GM19351 (cell line): ENCODE measurements around the gene FAM210B.
A peak's percentile ranks its signal among the peaks of the same experiment; 100 is the strongest.
"Not testable (repeated sequence)": the region's sequence is repeated elsewhere in the genome, so short reads cannot be mapped to it uniquely, and the experiment has no call there.

Source experiments
- ATAC-seq: cut with Tn5 transposase; IDR thresholded peaks from one replicate; pipeline ENCODE4 v1.9.1; 2021; ENCODE audit warnings: mild to moderate bottlenecking, moderate library complexity; ENCODE audit not compliant: unreplicated experiment

The FAM210B gene

GRCh38 chr20:56360133-56360907 is 1.5 kb downstream of the FAM210B start:
- ATAC-seq: no peak

GRCh38 chr20:56360908-56361205 is 2.1 kb downstream of the FAM210B start:
- ATAC-seq: no peak

DNA sequence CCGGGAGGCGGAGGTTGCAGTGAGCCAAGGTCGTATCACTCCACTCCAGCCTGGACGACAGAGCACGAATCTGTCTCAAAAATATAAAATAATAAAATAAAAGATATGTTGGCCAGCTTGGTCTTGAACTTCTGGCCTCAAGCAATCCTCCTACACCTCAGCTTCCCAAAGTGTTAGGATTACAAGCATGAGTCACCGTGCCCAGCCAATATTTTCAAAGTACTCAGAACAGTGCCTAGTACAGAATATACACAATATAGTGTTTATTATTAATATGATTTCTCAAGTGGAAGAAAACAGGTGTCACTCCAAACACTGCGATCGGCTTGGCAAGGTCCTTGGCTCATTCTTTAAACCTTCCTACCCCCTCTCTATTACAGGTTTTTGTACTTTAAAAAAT is 3.1 kb downstream of the FAM210B start:
- no peak for ATAC-seq

GRCh38 chr20:56362833-56363413 is 4.1 kb downstream of the FAM210B start:
- no peak for ATAC-seq

DNA sequence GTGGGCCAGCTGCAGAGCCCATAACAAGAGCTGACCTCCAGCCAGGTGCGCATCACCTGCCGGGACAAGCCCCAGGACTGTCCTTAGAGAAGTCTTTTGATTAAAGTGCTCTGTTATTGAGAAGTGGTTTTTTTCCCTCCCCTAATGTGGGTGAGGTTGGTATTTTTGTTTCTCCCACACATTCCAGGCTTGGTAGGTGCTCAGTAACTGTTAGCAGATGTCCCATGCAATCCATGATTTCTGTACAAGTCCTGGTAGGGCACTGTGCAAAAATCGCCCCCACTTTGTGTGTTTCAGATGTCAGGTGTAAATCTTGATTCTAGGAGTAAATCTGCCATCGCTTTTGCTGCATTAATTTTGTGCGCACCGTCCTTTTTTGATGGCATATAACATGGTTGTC is 4.7 kb downstream of the FAM210B start:
- no peak for ATAC-seq

DNA sequence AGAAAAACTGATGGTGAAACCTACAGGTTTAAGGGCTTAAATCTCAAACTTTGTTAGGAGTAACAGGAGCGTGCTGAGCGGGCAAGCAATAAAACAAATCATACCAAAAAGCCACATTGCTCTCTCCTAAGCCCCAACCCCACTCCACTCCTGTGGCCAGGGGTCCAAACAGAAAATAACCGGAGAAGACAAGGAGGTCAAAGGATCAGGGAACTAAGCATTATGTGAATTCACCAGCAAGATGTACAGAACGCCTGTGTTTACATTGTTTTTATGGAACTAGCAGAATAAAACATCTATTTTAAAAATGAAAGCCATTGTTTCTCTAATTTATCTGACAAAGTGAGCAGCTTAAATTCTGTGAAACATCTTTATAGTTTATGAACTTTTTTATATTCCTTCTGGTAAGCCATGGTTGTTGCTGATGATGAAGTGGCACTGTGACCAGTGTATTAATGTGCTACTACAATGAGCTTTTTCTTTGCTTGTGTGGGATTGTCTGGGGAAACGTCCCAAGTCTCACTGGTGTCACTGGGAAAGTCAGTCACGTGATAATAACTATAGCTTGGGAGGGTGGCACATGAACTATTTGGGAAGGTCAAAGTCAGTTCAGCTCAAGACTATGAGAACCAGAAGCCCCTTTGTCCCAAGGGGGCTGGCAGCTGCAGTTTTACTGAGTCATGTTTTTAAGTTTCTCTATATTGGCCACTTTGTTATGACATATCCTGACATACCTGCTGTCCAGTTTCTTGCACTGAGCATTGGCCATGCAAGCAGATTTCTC is 9.8 kb downstream of the FAM210B start:
- ATAC-seq: no peak

- ATAC-seq: no peak
These were observed 10.4 kb downstream of the FAM210B start for GRCh38 chr20:56369179-56369578.

GRCh38 chr20:56371977-56372376 is 13.2 kb downstream of the FAM210B start:
- ATAC-seq: no peak

- ATAC-seq: peak; percentile 38
These were observed 14.1 kb downstream of the FAM210B start for GRCh38 chr20:56372850-56373249.

GRCh38 chr20:56373942-56374341 is 15.2 kb downstream of the FAM210B start:
- peak; percentile 60 for ATAC-seq

- ATAC-seq: no peak
These were observed 17.6 kb downstream of the FAM210B start for GRCh38 chr20:56376331-56376730.

- no peak for ATAC-seq
These were observed 19.6 kb downstream of the FAM210B start for GRCh38 chr20:56378386-56378785.

DNA sequence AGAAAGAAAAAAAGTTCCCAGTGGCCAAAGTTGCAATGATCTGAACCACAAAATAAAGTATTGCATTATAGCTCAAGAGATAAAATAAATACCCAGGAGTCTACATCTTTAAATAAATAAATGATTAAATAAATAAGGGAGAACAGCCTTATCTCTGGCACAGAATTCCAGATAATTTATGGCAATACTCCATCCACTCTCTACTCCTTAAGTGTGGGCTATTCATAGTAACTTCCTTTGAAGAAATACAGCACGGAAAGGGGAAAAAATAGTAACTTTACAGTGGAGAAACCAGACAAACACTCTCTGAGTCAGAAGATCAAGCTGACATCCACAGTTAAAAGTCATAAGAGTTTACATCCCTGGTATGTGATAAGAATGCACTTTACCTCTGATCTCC is 21.6 kb downstream of the FAM210B start:
- ATAC-seq: no peak

- ATAC-seq: peak; percentile 87
These were observed 22.7 kb downstream of the FAM210B start for GRCh38 chr20:56381501-56381900.

GRCh38 chr20:56382696-56383095 is 23.9 kb downstream of the FAM210B start:
- no peak for ATAC-seq

DNA sequence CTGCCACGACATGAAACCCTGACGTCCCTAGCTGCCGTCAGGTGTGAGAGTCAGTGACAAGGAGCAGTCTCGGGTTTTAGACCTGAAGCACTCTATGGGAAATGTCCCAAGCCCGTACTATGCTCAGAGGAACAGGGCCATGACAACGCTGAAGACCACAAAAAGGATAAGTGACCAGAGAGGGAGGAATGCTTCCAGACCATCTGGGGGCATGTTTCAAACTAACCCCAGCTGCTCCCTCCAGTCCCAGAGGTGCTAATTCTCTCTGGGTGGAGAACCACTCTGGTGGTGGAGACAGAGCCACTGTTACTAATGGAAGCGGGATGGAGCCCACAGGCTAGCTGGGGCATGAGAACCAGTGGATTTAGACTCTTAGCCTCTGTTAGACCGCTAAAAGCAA is 24.6 kb downstream of the FAM210B start:
- no peak for ATAC-seq

DNA sequence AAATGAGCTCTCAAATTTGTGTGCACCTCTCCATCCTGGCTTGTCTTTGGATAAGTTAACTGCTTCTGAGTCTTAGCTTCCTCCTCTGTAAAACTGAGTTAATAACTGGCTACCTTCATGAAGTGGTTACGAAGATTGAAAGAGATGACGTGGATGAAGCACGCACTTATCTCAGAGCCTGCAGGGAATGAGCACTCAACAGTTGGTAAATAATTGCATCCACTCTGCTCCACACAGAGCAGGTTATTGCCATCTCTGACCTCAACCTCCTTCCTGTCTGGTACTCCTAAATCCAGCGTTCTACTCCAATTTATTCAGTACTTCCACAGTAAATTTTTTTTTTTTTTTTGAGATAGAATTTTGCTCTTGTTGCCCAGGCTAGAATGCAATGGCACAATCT is 26.4 kb downstream of the FAM210B start:
- ATAC-seq: no peak

- ATAC-seq: no peak
These were observed 27.4 kb downstream of the FAM210B start for GRCh38 chr20:56386219-56386618.

DNA sequence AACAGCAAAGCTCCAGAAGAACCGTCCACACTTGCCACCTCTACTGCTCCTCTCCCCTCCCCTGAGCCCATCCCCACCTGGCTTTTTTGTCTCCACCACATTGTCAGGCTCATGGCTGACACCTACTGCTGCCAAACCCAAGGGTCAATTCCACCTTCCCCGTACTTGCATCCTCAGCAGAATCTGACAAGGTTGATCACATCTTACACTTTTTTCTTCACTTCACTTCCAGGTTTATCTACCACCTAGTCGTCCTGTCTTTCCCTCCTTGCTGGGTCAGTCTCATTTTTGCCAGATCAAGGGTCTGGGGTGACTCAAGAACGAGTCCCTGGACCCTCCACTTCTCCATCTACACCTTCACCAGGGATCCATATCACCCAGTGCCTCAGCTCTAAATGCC is 30.1 kb downstream of the FAM210B start:
- ATAC-seq: no peak

DNA sequence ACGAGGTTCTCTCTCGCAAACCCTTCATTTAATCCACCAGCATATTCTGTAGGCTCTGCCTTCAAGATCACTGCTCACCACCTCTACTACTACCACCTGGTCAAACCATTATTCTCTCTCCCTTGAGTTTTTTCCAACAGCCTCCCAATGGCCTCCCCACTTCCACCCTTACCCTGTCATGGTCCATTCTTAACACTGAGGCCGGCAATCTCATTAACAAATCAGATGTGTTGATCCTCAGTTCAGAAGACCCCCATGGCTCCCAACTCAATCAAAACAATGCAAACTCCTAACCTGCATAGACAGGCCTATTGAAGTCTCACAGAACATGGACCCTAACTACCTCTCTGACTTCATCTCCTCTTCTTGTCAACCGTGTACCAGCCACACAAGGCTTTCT is 31.0 kb downstream of the FAM210B start:
- ATAC-seq: no peak

DNA sequence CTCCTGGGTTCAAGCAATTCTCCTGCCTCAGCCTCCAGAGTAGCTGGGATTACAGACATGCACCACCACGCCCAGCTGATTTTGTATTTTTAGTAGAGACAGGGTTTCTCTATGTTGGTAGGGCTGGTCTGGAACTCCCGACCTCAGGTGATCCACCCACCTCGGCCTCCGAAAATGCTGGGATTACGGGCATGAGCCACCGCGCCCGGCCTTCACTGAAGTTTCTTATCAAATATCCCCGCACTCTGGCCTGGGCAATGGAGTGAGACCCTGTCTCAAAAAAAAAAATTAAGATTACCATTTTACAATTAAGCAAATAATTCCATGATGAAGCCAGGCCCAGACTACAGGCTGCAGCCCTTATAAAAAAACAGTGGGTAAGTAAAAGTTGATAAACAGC is 31.6 kb downstream of the FAM210B start:
- not testable (repeated sequence) for ATAC-seq

- no peak for ATAC-seq
These were observed 32.3 kb downstream of the FAM210B start for GRCh38 chr20:56391037-56391436.
